GM18873 (cell line): ENCODE measurements around the gene MRPL55.

Experiments used
- ATAC-seq: cut with Tn5 transposase; IDR thresholded peaks from one replicate; pipeline ENCODE4 v1.9.1; 2021; ENCODE audit warnings: mild to moderate bottlenecking, moderate library complexity, moderate number of reproducible peaks; ENCODE audit not compliant: unreplicated experiment, low FRiP score

Gene MRPL55

GRCh38 chr1:228060458-228061190, 48.5 kb downstream of the MRPL55 start:
- no peak for ATAC-seq

DNA sequence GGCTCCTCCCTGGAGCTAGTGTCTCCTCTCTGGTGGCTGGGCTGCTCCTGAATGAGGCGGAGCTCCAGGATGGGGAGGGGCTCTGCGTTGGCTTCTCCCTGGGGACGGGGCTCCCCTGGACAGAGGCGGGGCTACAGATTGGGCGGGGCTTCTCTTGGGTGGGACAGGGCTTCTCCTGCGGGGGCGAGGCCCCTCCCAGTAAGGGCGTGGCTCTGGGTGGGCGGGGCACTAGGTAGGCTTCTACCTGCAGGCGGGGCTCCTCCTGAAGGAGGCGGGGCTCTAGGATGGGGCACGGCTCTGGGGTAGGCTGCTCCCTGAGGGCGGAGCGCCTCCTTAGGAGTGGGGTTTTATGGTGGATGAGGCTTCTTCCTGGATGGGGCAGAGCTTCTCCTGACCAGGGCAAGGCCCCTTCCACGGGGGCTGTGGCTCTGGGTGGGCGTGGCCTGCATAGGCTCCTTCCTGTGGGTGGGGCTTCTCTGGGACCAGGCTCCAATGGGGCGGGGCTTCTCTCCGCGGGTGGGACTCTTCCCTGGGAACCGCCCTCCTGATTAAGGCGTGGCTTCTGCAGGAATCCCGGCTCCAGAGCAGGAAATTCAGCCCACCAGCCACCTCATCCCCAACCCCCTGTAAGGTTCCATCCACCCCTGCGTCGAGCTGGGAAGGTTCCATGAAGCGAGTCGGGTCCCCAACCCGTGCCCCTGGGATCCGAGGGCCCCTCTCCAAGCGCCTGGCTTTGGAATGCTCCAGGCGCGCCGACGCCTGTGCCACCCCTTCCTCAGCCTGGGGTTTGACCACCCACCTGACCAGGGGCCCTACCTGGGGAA, 49.3 kb downstream of the MRPL55 start:
- no peak for ATAC-seq

DNA sequence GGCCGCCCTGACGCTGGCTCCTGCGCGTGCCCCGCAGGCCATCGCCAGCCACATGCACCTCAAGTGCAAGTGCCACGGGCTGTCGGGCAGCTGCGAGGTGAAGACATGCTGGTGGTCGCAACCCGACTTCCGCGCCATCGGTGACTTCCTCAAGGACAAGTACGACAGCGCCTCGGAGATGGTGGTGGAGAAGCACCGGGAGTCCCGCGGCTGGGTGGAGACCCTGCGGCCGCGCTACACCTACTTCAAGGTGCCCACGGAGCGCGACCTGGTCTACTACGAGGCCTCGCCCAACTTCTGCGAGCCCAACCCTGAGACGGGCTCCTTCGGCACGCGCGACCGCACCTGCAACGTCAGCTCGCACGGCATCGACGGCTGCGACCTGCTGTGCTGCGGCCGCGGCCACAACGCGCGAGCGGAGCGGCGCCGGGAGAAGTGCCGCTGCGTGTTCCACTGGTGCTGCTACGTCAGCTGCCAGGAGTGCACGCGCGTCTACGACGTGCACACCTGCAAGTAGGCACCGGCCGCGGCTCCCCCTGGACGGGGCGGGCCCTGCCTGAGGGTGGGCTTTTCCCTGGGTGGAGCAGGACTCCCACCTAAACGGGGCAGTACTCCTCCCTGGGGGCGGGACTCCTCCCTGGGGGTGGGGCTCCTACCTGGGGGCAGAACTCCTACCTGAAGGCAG, 50.0 kb downstream of the MRPL55 start:
- no peak for ATAC-seq

DNA sequence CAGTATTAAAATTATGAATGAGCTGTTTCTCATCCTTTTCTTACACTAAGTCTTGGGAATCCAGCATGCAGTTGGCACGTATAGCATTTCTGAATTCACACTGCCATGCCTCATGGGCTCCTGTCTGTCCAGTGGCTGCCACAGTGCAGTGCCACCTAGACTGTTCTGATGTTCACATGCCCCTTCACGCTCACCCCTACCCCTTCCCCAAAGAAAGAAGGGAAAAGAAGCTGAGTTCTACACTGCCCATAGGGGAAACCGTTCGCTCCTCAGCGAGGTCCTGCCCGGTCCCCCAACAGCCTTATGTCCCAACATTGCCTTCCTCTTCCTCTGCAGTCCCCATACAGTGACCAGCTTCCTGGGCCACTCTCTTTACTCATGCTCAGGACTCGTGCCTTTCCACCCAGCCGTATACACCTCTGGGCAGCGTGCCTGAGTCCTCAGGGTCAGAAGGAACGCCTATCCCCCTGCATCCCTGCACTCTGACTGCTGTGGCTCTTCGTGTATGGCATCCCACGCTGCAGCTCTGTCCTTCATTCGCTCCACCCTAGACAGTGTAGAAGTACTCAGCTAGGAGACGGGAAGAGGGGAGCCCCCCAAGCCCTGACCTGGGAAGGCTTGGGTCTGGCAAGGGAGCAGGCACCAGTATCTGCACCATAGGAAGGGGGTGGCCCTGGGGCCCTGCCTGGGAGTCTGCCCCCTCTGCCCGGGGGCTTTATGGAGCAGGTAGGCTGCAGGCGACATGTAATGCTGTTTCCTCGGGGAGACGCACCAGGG, 50.7 kb downstream of the MRPL55 start:
- no peak for ATAC-seq
